GM19351 (cell line): ENCODE measurements around the gene RHCE.
"Not testable (repeated sequence)": the region's sequence is repeated elsewhere in the genome, so short reads cannot be mapped to it uniquely, and the experiment has no call there.

Source experiments
- ATAC-seq: cut with Tn5 transposase; IDR thresholded peaks from one replicate; pipeline ENCODE4 v1.9.1; 2021; ENCODE audit warnings: mild to moderate bottlenecking, moderate library complexity; ENCODE audit not compliant: unreplicated experiment

The RHCE gene

GRCh38 chr1:25402947-25403803 lies 17.4 kb downstream of the RHCE start:
- ATAC-seq = not testable (repeated sequence)

DNA sequence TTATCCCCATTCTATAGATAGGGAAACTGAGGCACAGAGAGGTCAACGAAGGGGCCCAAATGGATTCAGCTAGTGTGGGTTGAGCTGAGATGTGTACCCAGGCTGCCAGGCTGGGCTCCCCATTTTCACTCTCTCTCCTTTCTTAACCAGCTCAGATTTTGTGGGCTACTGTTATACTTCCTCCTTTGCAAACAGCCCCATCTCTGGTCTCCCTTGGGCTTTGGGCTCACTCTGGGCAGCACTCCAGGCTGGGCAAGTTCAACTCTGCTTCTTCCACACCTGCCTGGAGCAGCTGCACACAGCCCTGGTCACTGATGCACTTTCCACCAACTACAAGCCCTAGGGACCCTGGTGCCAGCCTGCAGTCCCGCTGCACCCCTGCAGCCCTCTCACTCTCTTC lies 22.5 kb downstream of the RHCE start:
- not testable (repeated sequence) for ATAC-seq

DNA sequence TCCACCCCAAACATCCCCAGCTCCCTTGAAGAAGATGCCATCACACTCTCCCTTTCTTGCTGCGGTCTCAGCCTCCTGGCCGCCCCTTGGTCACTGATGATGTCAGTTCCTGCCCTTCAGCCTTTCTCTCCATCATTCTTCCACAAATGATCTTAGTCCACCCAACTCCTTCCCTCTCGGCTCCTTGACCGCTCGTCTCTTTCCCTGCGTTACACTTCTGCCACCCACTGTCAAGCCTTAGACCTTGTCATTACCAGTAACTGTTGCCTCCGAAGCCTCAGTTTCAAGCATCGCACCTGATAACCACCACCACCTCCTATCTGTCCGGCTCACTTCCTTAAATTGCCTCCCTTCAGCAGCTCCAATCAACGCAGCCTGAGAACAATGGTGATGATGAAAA lies 23.1 kb downstream of the RHCE start:
- ATAC-seq = not testable (repeated sequence)

DNA sequence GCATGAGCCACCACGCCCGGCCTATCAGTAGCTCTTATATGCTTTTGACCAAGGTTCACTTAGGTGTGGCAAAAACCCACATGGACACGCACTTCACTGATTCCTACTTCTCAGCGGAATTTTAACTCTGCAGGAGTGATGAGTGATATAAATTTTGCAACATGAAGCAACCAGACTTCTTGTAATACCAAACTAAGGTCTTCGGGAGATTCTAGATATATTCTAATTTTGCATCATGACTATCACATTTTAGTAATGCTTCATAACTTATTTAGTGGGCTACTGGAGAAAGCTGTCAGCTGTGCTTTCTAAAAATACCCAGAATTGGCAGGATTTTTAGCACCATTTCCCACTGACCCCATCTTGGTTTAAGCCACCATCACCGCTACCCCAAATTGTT lies 27.8 kb downstream of the RHCE start:
- no peak for ATAC-seq

DNA sequence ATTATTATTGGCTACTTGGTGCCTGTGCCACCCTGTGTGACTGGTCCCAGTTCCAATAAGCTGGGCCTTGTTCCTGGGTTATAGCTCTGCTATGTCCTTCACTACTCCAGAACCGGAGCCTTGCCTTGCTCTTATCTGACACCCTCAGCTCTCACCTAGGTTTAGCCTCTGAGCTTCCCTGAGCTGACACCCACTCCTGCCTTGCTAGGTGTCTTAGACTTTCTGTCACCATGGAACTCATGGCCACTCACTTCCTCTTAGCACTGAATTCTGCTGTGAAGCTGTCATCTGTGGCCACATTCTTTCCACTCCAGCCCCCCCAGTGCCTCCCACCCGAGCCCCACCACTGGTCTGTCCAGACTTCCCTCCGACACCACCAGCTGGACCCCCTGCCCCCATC lies 30.9 kb downstream of the RHCE start:
- not testable (repeated sequence) for ATAC-seq

- ATAC-seq = not testable (repeated sequence)
These were observed 31.9 kb downstream of the RHCE start for GRCh38 chr1:25388691-25389090.

DNA sequence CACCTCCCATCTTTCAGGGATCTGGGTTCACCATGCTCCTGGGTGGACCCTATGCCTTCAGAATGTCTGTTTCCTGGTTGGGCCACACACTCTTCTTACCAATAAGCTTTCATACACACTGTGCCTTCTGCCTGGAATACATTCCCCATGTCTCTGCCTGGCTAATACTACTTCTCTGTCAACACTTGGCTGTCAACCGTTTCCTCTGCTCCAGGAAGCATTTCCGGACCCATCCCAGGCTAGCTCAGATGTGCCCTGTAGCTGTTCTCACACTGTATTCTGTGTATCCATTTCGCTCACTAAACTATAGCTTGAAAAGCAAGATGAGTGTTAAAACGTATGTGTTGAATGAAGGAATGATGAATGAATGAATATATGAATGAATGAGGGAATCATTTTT lies 33.5 kb downstream of the RHCE start:
- ATAC-seq = not testable (repeated sequence)

DNA sequence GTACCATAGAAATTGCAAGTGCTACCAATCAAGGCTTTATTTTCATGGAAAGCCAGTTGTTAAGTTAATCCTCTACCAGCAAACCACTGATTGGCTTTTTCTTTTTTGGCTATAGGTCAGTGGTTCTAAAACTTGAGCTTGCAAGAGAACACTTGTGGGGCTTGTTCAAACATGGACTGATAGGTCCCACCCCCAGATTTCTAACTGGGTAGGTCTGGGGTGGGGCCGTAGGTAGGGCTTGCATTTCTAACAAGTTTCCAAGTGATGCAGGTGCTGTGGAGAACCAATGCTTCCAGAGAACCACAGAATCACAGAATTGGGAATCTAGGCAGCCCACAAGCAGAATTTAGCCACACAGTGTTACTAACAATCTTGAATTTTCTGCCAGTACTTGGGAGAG lies 36.8 kb downstream of the RHCE start:
- not testable (repeated sequence) for ATAC-seq

GRCh38 chr1:25383090-25383489 lies 37.5 kb downstream of the RHCE start:
- not testable (repeated sequence) for ATAC-seq

- ATAC-seq = not testable (repeated sequence)
These were observed 38.1 kb downstream of the RHCE start for GRCh38 chr1:25382543-25382942.

GRCh38 chr1:25378367-25378766 lies 42.3 kb downstream of the RHCE start:
- ATAC-seq = not testable (repeated sequence)

- not testable (repeated sequence) for ATAC-seq
These were observed 48.9 kb downstream of the RHCE start for GRCh38 chr1:25371757-25372156.

GRCh38 chr1:25369691-25370271 lies 50.8 kb downstream of the RHCE start:
- ATAC-seq = not testable (repeated sequence)

DNA sequence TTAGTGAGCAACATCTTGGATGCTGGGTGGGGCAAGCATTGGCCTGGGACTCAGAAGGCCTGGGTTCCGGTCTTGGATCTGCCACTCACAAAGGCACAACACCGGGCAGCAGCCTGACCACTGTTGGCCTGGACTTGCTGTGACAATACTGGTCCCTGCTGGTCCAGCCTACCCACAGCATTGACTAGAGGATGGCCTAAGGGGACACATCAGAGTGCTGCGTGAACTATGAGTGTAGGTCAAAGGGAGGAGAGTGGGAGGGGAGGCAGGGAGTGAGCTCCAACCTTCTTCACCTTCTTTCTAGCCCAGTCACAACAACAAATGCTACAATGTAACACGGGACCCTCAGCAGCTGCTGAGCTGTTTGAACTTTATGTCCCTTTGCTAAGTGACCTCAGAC lies 51.4 kb downstream of the RHCE start:
- ATAC-seq = no peak

GRCh38 chr1:25362634-25363559 lies 57.7 kb downstream of the RHCE start:
- not testable (repeated sequence) for ATAC-seq

DNA sequence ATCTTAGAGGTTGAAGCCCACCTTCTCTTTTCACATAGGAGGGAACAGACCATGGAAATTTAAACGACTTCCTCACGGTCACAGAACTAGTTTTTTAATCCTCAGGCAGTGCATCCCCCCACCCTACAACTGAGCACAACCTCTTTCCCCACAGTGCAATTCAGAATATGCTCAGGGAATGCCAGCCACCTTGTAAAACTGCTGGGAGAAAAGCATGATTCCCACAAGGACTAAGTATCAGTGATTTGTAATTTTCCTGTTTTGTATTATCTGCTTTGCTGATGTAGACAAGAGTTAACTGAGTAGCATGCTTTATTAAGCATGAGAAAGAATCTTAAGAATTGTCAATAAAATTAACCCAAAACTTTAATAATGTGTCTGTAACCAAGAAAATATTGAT lies 58.7 kb downstream of the RHCE start:
- ATAC-seq = no peak

GRCh38 chr1:25360596-25361581 lies 59.7 kb downstream of the RHCE start:
- ATAC-seq = no peak

GRCh38 chr1:25356848-25357247 lies 63.8 kb downstream of the RHCE start:
- ATAC-seq = no peak

GRCh38 chr1:25356441-25356840 lies 64.2 kb downstream of the RHCE start:
- ATAC-seq = no peak

DNA sequence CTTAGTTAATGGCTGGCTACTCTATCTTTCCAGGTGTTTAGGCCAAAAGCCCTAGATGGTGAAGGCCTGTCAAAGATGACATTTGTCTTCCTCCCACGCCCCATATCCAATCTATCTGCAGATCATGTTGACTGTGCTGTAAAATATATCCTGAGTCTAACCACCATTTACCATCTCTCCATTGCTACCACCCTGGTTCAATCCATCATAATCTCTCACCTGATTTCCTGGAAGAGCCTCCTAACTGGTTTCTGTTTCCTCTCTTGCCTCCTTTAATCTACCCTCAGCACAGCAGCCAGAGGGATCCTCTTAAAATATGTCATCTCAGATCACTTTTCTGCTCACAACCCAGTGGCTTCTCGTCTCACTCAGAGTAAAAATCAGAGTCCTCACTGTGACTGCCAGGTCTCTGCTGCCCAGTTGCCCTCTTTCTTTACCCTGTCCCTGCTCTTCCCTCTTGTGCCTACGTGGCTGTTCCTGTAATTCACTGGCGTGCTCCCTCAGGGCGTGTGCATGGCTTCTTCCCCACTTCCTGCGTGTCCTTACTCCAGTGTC lies 64.7 kb downstream of the RHCE start:
- ATAC-seq = no peak
